Lung (tissue), 12 donors: ENCODE data around the gene TSPAN32. TPM values are rescaled to one million over a fixed set of nuclear protein-coding genes. Genes with fewer than 3 reads are reported as not detected.

ENCODE experiments used
- ATAC-seq: fragments of 200-7000 bp; cut with Tn5 transposase; one replicate; pipeline ENCODE4 v1.9.1; 2020; ENCODE audit warnings: moderate number of reproducible peaks; ENCODE audit not compliant: insufficient read depth, low FRiP score
- DNase-seq, 3 donors: peaks; one replicate each; pipeline ENCODE4 v3.0.0-alpha.2; 2013 to 2017
- H3K27ac ChIP-seq, 2 donors: one replicate each; pipeline ENCODE4 v1.5.1; 2013; ENCODE audit warnings: mild to moderate bottlenecking in 2 of 2, moderate library complexity in 2 of 2, control low read depth in 1 of 2, inconsistent platforms in 1 of 2, low read depth in 1 of 2, low read length in 1 of 2
- H3K27me3 ChIP-seq, 3 donors: one replicate each; pipeline ENCODE4 v1.5.1; 2013; ENCODE audit warnings: low read length in 2 of 3; ENCODE audit not compliant: control insufficient read depth in 3 of 3, insufficient read depth in 3 of 3
- H3K36me3 ChIP-seq, 4 donors: one replicate each; pipeline ENCODE4 v1.5.1; 2013; ENCODE audit warnings: low read length in 4 of 4, mild to moderate bottlenecking in 1 of 4, moderate library complexity in 1 of 4; ENCODE audit not compliant: control insufficient read depth in 4 of 4, insufficient read depth in 4 of 4
- H3K4me1 ChIP-seq, 5 donors: one replicate each; pipeline ENCODE4 v1.5.1; 2013; ENCODE audit warnings: low read length in 5 of 5, mild to moderate bottlenecking in 2 of 5, moderate library complexity in 1 of 5; ENCODE audit not compliant: control insufficient read depth in 5 of 5, insufficient read depth in 5 of 5
- H3K4me3 ChIP-seq: one replicate; pipeline ENCODE4 v1.5.1; 2013; ENCODE audit warnings: mild to moderate bottlenecking, control low read depth, moderate library complexity
- H3K9ac ChIP-seq, 2 donors: one replicate each; pipeline ENCODE4 v1.5.1; 2013; ENCODE audit warnings: low read length in 2 of 2, control low read depth in 1 of 2; ENCODE audit not compliant: insufficient read depth in 1 of 2
- H3K9me3 ChIP-seq, 4 donors: one replicate each; pipeline ENCODE4 v1.5.1; 2013; ENCODE audit warnings: low read length in 3 of 4, mild to moderate bottlenecking in 1 of 4, moderate library complexity in 1 of 4; ENCODE audit not compliant: control insufficient read depth in 4 of 4, insufficient read depth in 3 of 4
- WGBS, 2 donors: extraction: QIAGEN DNeasy Blood & Tissue Kit; methylation state at CpG; one replicate each; pipeline ENCODE4 v1.1.7; 2013; 5-methylcytosine and 5-hydroxymethylcytosine counted together
- polyA plus RNA-seq, 2 donors: library from polyadenylated mRNA; stranded (reverse); fragments of 200-250 nt; gene quantifications; one replicate each; pipeline ENCODE4 v1.2.1, GENCODE V29; 2013
- total RNA-seq, 2 donors: library from RNA; depleted of rRNA in 1 of 2; stranded (reverse); fragments of >200 nt in 1 of 2; gene quantifications; one replicate each; pipeline ENCODE4 v1.2.1, GENCODE V29; 2014 to 2021
- TF ChIP-seq, protein P1 (sequence below): IDR thresholded peaks from 2 replicates; pipeline ENCODE4 v1.5.1; 2012; ENCODE audit warnings: mild to moderate bottlenecking; ENCODE audit errors: control extremely low read depth, extremely low read depth
- donor health status: control.
- donor health status: control.
- donor health status: Bipolar disorder and iron deficiency.
- donor health status: healthy.
- donor health status: DM: yes; HTN: yes; CAD: no.

Gene TSPAN32
- total and polyA plus RNA-seq, 4 donors = 6.1 to 7.6 (median 7.1) TPM

DNA sequence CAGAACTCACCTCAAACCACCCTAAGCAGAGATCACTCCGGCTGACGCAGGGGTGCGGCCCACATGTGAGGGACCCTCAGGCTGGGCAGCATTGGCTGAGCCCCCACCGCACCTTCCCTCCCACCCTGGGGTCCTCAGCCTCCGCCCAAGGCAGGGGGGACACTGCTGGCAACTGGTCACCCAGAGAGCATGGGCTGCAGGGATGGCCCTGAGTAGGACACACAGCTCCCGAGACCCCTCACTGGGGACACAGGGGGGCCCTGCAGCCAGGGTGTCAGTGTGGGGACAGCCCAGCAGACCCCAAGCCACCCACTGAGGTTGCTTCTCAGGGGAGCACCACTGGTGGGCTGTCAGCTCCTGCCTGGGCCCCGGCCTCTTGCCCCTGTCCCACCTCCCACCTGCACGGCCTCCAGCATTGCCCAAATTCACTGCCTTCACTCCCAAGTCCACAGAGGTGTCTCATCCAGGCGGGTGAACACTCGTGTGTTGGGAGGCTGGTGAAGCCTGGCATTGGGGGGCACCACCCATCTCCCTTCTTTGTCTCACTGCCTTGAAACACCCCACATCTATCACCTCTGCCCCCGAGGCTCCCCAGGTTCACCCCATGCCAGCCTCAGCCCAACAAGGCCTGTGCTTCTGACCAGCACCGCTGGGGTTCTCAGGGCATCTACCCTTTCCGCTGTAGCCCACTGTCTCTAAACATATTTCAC lies 4.7 kb upstream of the TSPAN32 start:
- TF ChIP-seq, protein P1, sequence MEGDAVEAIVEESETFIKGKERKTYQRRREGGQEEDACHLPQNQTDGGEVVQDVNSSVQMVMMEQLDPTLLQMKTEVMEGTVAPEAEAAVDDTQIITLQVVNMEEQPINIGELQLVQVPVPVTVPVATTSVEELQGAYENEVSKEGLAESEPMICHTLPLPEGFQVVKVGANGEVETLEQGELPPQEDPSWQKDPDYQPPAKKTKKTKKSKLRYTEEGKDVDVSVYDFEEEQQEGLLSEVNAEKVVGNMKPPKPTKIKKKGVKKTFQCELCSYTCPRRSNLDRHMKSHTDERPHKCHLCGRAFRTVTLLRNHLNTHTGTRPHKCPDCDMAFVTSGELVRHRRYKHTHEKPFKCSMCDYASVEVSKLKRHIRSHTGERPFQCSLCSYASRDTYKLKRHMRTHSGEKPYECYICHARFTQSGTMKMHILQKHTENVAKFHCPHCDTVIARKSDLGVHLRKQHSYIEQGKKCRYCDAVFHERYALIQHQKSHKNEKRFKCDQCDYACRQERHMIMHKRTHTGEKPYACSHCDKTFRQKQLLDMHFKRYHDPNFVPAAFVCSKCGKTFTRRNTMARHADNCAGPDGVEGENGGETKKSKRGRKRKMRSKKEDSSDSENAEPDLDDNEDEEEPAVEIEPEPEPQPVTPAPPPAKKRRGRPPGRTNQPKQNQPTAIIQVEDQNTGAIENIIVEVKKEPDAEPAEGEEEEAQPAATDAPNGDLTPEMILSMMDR = no peak
- DNase-seq = no peak
- no peaks in the 10 kb centered on the region for H3K36me3 ChIP-seq
- peaks cover 0 to 4% (median 0%) of the 10 kb centered on the region in 5 donors for H3K4me1 ChIP-seq
- 95 to 97% methylated on average over 13 of the region's 13 CpGs for WGBS, 2 donors
- no peak overlapping the region for H3K9ac ChIP-seq
- H3K4me3 ChIP-seq = no peak overlapping the region
- H3K27ac ChIP-seq = no peak overlapping the region
- no peak for ATAC-seq
- no peaks in the 10 kb centered on the region for H3K27me3 ChIP-seq
- no peaks in the 10 kb centered on the region for H3K9me3 ChIP-seq

DNA sequence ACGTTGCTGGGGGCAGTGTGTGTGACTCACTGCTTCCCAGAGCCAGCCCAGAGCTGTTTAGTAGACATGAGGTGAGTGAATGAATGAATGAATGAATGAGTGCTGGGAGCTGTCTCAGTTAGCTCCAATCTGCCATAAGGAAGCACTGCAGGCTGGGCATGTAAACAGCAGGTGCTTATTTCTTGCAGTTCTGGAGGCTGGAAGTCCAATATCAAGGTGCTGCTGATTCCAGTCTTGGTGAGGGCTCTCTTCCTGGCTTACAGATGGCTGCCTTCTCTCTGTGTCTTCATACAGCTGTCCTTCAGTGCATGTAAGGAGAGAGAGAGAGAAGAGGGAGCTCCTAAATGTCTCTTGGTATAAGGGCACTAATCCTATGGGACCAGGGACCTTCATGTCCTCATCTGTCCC lies 4.2 kb upstream of the TSPAN32 start:
- DNase-seq (no peak), ATAC-seq (no peak)
- Histone ChIP-seq H3K4me3 (no peak overlapping the region), H3K36me3 (no peaks in the 10 kb centered on the region), H3K27ac (no peak overlapping the region), H3K27me3 (no peaks in the 10 kb centered on the region), H3K9ac (no peak overlapping the region), H3K9me3 (no peaks in the 10 kb centered on the region), H3K4me1 (peaks cover 0 to 6% (median under 1%) of the 10 kb centered on the region in 5 donors)
- 68 to 96% methylated on average over 1 of the region's 1 CpG for WGBS, 2 donors
- TF ChIP-seq, protein P1 = no peak

DNA sequence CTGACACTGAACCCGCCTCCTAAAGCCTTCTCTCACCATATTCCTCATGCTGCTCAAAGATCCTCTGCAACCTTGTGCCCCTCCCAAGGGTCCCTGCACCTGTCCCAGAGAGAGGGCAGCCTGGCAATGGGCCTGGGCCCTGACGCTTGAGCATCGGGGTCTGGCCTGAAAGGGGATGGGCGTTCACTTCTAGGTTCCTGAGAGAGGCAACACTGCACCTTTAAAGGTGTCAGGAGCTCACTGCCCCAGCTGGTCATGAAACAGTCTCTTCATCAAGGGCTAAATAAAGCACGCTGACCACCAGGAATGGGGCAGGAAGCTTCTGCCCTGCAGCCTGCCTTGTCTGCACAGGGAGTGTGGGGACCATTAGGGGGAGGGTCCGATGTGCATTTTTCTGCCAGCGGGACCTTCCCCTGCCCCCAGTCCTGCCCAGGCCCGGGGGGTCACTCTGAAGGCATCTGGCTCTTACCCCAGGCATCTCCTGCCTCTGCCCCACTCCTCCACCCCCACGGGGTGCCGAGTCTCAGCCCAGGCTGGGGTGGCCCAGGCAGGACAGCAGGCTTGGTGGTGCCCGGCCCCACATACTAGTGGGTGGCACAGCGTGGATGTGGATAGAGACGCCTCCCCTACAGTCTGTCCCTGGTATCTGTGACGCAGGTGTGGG lies 3.5 kb upstream of the TSPAN32 start:
- ATAC-seq = no peak
- H3K36me3 ChIP-seq = no peaks in the 10 kb centered on the region
- WGBS, 2 donors = 86% methylated on average over 14 of the region's 14 CpGs

More for the DNA sequence above, 3.5 kb upstream of the TSPAN32 start:
- no peak overlapping the region for H3K4me3 ChIP-seq
- peak in 1 of 3 donors; percentile 11 for DNase-seq
- H3K9ac ChIP-seq = no peak overlapping the region
- TF ChIP-seq, protein P1 = no peak
- H3K27ac ChIP-seq = no peak overlapping the region
- peaks cover 0 to 12% (median 5%) of the 10 kb centered on the region in 5 donors for H3K4me1 ChIP-seq
- no peaks in the 10 kb centered on the region for H3K9me3 ChIP-seq
- no peaks in the 10 kb centered on the region for H3K27me3 ChIP-seq
